ENCODE results near the gene TSR3. TPM values are rescaled to one million over a fixed set of nuclear protein-coding genes. Genes with fewer than 3 reads are reported as not detected.

TSR3 gene
- total RNA-seq, 4 donors from 2014 or later: 84.1 to 107 (median 96.7) TPM

GRCh38 chr16:1314399-1315068, 37.1 kb downstream of the TSR3 start:
- 90 to 94% methylated on average over 16 to 21 of the region's 28 CpGs for WGBS, 2 donors
- TF ChIP-seq POLR2A (IDR thresholded peaks at IDR 0.05) (no peak), CTCF (IDR thresholded peaks at IDR 0.05) (no peak)
- Histone ChIP-seq H3K4me3 (replicated peaks in 1 of 3) (no peak overlapping the region), H3K4me1 (peaks cover 18 to 21% of the 10 kb centered on the region in 2 donors), H3K9me3 (no peaks in the 10 kb centered on the region), H3K27me3 (no peaks in the 10 kb centered on the region), H3K27ac (no peak overlapping the region), H3K36me3 (peaks cover 56 to 58% of the 10 kb centered on the region in 2 donors)
- intact Hi-C loops (cut with DNase I): loop anchor here (5.0 kb wide), 1 partner anchor 38 kb away; the partner anchor contains the start of genes GNPTG and TSR3
- DNase-seq: no peak

DNA sequence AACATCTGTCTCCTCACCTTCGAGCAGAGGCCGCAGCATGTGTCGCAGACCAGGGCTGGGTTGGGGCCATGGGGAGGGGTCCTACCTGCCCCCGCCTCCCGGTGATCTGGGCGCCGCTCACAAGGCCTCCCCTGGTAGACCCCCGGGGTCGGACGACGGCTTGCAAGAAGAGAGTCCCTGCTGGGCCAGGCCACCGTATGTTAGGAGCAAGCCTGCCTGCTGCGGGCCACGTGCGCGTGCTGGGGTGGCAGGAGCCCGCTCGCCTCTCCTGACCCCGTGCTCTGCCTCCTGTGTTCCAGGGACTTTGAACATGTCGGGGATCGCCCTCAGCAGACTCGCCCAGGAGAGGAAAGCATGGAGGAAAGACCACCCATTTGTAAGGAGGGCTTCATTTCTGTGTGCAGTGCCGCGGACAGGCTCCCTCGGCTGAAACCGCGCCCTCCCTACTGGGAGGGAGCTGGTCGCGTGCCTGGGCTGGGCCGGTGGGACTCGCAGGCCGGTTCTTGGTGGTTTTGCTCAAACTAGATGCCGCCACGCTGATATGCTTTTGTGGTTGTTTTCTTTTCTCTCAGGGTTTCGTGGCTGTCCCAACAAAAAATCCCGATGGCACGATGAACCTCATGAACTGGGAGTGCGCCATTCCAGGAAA, 37.8 kb downstream of the TSR3 start:
- intact Hi-C loops (cut with DNase I): loop anchor here (5.0 kb wide), 1 partner anchor 38 kb away; the partner anchor contains the start of genes GNPTG and TSR3
- Histone ChIP-seq H3K36me3 (peaks cover 49 to 52% of the 10 kb centered on the region in 2 donors), H3K4me3 (replicated peaks in 1 of 3) (no peak overlapping the region), H3K4me1 (peaks cover 18 to 21% of the 10 kb centered on the region in 2 donors), H3K27me3 (no peaks in the 10 kb centered on the region), H3K9me3 (no peaks in the 10 kb centered on the region), H3K27ac (no peak overlapping the region)
- TF ChIP-seq CTCF (IDR thresholded peaks at IDR 0.05) (no peak), POLR2A (IDR thresholded peaks at IDR 0.05) (no peak)
- 90 to 91% methylated on average over 26 to 31 of the region's 38 CpGs for WGBS, 2 donors
- DNase-seq: no peak

GRCh38 chr16:1312903-1313302, 38.8 kb downstream of the TSR3 start:
- H3K9me3 ChIP-seq: no peaks in the 10 kb centered on the region
- intact Hi-C loops (cut with DNase I): loop anchor here (5.0 kb wide), 1 partner anchor 39 kb away; the partner anchor contains the start of genes GNPTG and TSR3
- no peak overlapping the region for H3K27ac ChIP-seq
- 88 to 100% methylated on average over 3 to 15 of the region's 15 CpGs for WGBS, 2 donors
- H3K27me3 ChIP-seq: no peaks in the 10 kb centered on the region
- peaks cover 40 to 42% of the 10 kb centered on the region in 2 donors for H3K36me3 ChIP-seq
- TF ChIP-seq CTCF (IDR thresholded peaks at IDR 0.05) (no peak), POLR2A (IDR thresholded peaks at IDR 0.05) (no peak)
- no peak for DNase-seq
- H3K4me1 ChIP-seq: peaks cover 18 to 21% of the 10 kb centered on the region in 2 donors
- no peak overlapping the region for H3K4me3 ChIP-seq (replicated peaks in 1 of 3)

- no peak overlapping the region for H3K4me3 ChIP-seq (replicated peaks in 1 of 3)
- H3K27me3 ChIP-seq: no peaks in the 10 kb centered on the region
- no peak for DNase-seq
- peaks cover 18 to 21% of the 10 kb centered on the region in 2 donors for H3K4me1 ChIP-seq
- H3K36me3 ChIP-seq: peaks cover 35 to 38% of the 10 kb centered on the region in 2 donors
- no peak overlapping the region for H3K27ac ChIP-seq
- H3K9me3 ChIP-seq: no peaks in the 10 kb centered on the region
- intact Hi-C loops (cut with DNase I): loop anchor here (5.0 kb wide), 1 partner anchor 40 kb away; the partner anchor contains the start of genes GNPTG and TSR3
- WGBS, 2 donors: 76 to 80% methylated on average over 10 to 11 of the region's 16 CpGs
- TF ChIP-seq POLR2A (IDR thresholded peaks at IDR 0.05) (no peak), CTCF (IDR thresholded peaks at IDR 0.05) (no peak)
Observed at GRCh38 chr16:1312467-1312816, 39.2 kb downstream of the TSR3 start.

Measured in thyroid gland (tissue), 4 donors.